ENCODE data around the gene GPR101. TPM values are rescaled to one million over a fixed set of nuclear protein-coding genes. Genes with fewer than 3 reads are reported as not detected.
A peak's percentile ranks its signal among the peaks of the same experiment; 100 is the strongest.

GPR101 gene
- total and polyA plus RNA-seq, 9 of the 15 experiments (the other 6 are each of a cell fraction or from before 2014, with no cell fraction given), result not detected

- Histone ChIP-seq H4K20me1 (replicated peaks; ENCODE audit: control insufficient read depth, insufficient read depth, low read length) (no peaks in the 10 kb centered on the region), H3K4me1 (replicated peaks in 1 of 2; ENCODE audit: control insufficient read depth in 2 of 2, insufficient read depth in 2 of 2, low read length in 2 of 2) (peaks cover 2 to 10% of the 10 kb centered on the region in 2 experiments; a peak in 2 of 5 replicates), H2AFZ (ENCODE audit: low read depth, low read length) (no peak overlapping the region), H3K4me2 (ENCODE audit: insufficient read depth, low read length) (no peak overlapping the region; the same call in 1 of the 2 replicates), H3K4me3 (peak overlapping the region; percentile 27; the same call in 1 of the 2 replicates), H3K9ac (ENCODE audit: insufficient read depth in 1 of 2, low read depth in 2 of 2, low read length in 2 of 2) (no peak overlapping the region; a peak in 1 of 4 replicates), H3K27me3 (ENCODE audit: control insufficient read depth in 2 of 2, insufficient read depth in 2 of 2, low read length in 2 of 2) (peaks cover 0 to 28% of the 10 kb centered on the region in 2 experiments; a peak in 3 of 5 replicates), H3K9me3 (replicated peaks; ENCODE audit: control insufficient read depth, insufficient read depth, low read depth, low read length) (no peaks in the 10 kb centered on the region), H3K9me1 (ENCODE audit: control insufficient read depth, insufficient read depth, low read length) (no peaks in the 10 kb centered on the region), H3K27ac (ENCODE audit: extremely low read depth, low read depth, low read length) (no peak overlapping the region), H3K36me3 (ENCODE audit: control insufficient read depth, insufficient read depth, low read length) (no peaks in the 10 kb centered on the region), H3K79me2 (ENCODE audit: control insufficient read depth, insufficient read depth, low read length) (no peaks in the 10 kb centered on the region)
- FAIRE-seq (no peak), ATAC-seq (no peak; the same call in 2 of the 3 replicates), DNase-seq (ENCODE audit: extremely low read depth in 1 of 4, low spot score in 3 of 4) (no peak)
- no TSS peak for BruUV-seq (replicated peaks)
- WGBS (ENCODE audit: insufficient coverage, low coverage, missing lambda C conversion rate), result 26% methylated on average over 28 of the region's 37 CpGs
- in situ Hi-C loops (cut with MboI) (loop anchor here (10.0 kb wide), 1 partner anchor 98 kb away; no protein-coding TSS in a partner anchor), intact Hi-C loops (cut with micrococcal nuclease) (loop anchor here (1.0 to 10.0 kb wide), 4 partner anchors 98 to 448 kb away; no protein-coding TSS in a partner anchor)
- POLR2A ChIA-PET, result no interaction called here
- CTCF ChIA-PET (ENCODE audit: low intra/inter-chr PET ratio), result interaction anchor here (0.6 to 2.6 kb wide), 3 partner anchors 90 to 99 kb away, joined by 3 to 15 read pairs (median 3); no protein-coding TSS in a partner anchor
- TF ChIP-seq FOXA3 (CRISPR knock-in tag; conservative IDR thresholded peaks at IDR 0.05 in 1 of 2, IDR thresholded peaks at IDR 0.05 in 1 of 2) (no peak), GMEB1 (CRISPR knock-in tag; IDR thresholded peaks at IDR 0.05) (no peak), KLF13 (tag; IDR thresholded peaks at IDR 0.05; ENCODE audit: borderline replicate concordance, low read depth) (no peak), ETV1 (tag; conservative IDR thresholded peaks at IDR 0.05; ENCODE audit: low read depth) (no peak), ZNF449 (CRISPR knock-in tag; IDR thresholded peaks at IDR 0.05) (no peak), CBX3 (IDR thresholded peaks at IDR 0.05; ENCODE audit: borderline replicate concordance in 1 of 2, low read length in 2 of 2) (no peak), RFX5 (IDR thresholded peaks at IDR 0.05; ENCODE audit: low read depth, low read length) (no peak), ZNF316 (IDR thresholded peaks at IDR 0.05) (no peak), ARID3A (IDR thresholded peaks at IDR 0.05; ENCODE audit: borderline replicate concordance, low read depth, low read length) (no peak), HOMEZ (CRISPR knock-in tag; IDR thresholded peaks at IDR 0.05) (no peak), CLOCK (CRISPR knock-in tag; IDR thresholded peaks at IDR 0.05; ENCODE audit: borderline replicate concordance) (no peak)
Observed at GRCh38 chrX:137052643-137053235, 18.9 kb upstream of the GPR101 start.
